Measurements from ENCODE around the gene SC5D.

Gene SC5D

DNA sequence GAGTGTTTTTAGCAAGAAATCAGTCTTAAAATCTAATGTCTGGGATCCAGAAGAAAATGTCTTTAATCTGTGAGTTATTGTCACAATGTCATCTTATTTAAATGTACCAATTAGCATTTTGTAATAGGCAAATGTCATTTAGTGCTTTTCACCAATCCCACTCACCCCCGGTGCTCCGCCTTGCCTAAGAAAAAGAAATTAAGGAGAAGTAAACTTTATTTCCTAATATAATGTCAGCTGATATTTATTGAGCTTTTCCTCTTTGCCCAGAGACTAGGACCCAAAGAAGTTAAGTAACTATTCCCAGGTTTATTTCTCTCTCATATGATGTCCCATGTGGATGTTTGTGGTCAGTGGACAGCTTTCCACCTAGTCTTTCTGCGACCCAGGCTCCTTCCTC, 16.2 kb downstream of the SC5D start:
- H3K9me3 ChIP-seq (ENCODE audit: control insufficient read depth in 2 of 2, low read length in 2 of 2): no peaks in the 10 kb centered on the region
- no peaks in the 10 kb centered on the region for H3K27me3 ChIP-seq (ENCODE audit: control insufficient read depth in 2 of 2, insufficient read depth in 2 of 2, low read length in 2 of 2)
- no peak overlapping the region for H3K4me3 ChIP-seq (ENCODE audit: low read length in 2 of 2)
- H3K27ac ChIP-seq (ENCODE audit: low read depth in 2 of 2, low read length in 2 of 2): no peak overlapping the region
- H3K36me3 ChIP-seq (ENCODE audit: control insufficient read depth in 2 of 2, insufficient read depth in 2 of 2, low read length in 2 of 2): peaks cover 23 to 28% of the 10 kb centered on the region in 2 donors
- no peak overlapping the region for H3K9ac ChIP-seq (ENCODE audit: low read depth in 1 of 2, low read length in 2 of 2)
- H3K4me1 ChIP-seq (ENCODE audit: control insufficient read depth in 2 of 2, insufficient read depth in 2 of 2, low read length in 2 of 2): no peaks in the 10 kb centered on the region

DNA sequence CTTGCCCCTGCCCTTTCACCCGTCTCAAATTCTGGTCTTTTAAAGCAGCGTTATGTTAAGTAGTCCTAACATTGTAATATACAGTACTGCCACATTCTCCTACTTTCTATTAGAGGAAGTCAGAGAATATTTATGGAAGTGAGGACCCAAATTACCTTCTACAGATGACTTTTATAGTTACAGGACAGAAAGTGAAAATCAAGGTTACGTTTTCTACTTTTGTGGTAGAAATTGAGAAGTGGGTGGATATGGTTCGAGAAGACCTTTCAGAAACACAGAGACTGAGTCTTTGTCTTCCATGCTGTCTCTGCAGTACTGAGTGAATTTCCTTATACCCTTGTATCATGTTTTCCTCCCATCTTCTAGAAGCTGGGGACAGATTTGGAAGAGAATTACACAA, 17.1 kb downstream of the SC5D start:
- no peak overlapping the region for H3K27ac ChIP-seq (ENCODE audit: low read depth in 2 of 2, low read length in 2 of 2)
- H3K4me3 ChIP-seq (ENCODE audit: low read length in 2 of 2): no peak overlapping the region
- H3K27me3 ChIP-seq (ENCODE audit: control insufficient read depth in 2 of 2, insufficient read depth in 2 of 2, low read length in 2 of 2): no peaks in the 10 kb centered on the region
- H3K36me3 ChIP-seq (ENCODE audit: control insufficient read depth in 2 of 2, insufficient read depth in 2 of 2, low read length in 2 of 2): peaks cover 23 to 25% of the 10 kb centered on the region in 2 donors
- H3K9me3 ChIP-seq (ENCODE audit: control insufficient read depth in 2 of 2, low read length in 2 of 2): no peaks in the 10 kb centered on the region
- H3K9ac ChIP-seq (ENCODE audit: low read depth in 1 of 2, low read length in 2 of 2): no peak overlapping the region
- no peaks in the 10 kb centered on the region for H3K4me1 ChIP-seq (ENCODE audit: control insufficient read depth in 2 of 2, insufficient read depth in 2 of 2, low read length in 2 of 2)

DNA sequence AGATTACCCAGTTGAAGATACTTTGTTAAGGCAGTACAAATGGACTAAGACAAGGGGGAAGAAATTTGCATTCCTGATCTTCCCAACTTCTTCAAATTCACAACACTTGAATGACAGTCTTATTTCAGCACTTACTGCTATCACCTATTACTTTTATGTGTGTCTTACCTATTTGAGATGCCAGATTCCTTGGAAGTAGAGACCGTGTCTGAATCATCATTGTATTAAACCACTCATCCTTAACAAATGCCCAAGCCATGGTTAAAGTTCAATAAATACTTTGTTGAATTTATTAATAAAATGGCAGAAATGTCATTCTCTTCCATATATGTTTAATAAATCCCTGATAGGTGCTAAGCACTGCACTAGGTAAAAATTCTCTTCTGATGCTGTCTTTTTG, 18.3 kb downstream of the SC5D start:
- H3K4me1 ChIP-seq (ENCODE audit: control insufficient read depth in 2 of 2, insufficient read depth in 2 of 2, low read length in 2 of 2): no peaks in the 10 kb centered on the region
- no peaks in the 10 kb centered on the region for H3K27me3 ChIP-seq (ENCODE audit: control insufficient read depth in 2 of 2, insufficient read depth in 2 of 2, low read length in 2 of 2)
- H3K27ac ChIP-seq (ENCODE audit: low read depth in 2 of 2, low read length in 2 of 2): no peak overlapping the region
- no peak overlapping the region for H3K9ac ChIP-seq (ENCODE audit: low read depth in 1 of 2, low read length in 2 of 2)
- H3K36me3 ChIP-seq (ENCODE audit: control insufficient read depth in 2 of 2, insufficient read depth in 2 of 2, low read length in 2 of 2): peaks cover 18 to 23% of the 10 kb centered on the region in 2 donors
- H3K9me3 ChIP-seq (ENCODE audit: control insufficient read depth in 2 of 2, low read length in 2 of 2): no peaks in the 10 kb centered on the region
- H3K4me3 ChIP-seq (ENCODE audit: low read length in 2 of 2): no peak overlapping the region

DNA sequence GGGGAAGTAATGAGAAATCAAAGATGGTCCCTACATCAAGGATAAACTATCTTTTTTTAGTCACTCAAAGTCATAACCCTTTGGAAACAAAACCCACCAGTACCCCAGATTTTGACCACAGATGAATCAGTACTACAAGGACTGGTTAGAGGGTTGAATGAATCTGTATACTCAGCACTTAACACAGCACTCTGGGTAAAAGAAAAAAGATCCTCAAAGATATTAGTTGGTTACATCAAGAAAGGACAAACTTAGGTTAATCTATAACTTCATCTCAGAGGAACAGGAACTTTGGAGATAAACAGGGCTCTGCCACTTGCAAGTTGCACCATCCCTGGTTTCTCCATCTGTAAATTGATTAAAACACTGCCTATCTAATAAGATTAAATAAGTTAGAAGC, 18.8 kb downstream of the SC5D start:
- no peak overlapping the region for H3K27ac ChIP-seq (ENCODE audit: low read depth in 2 of 2, low read length in 2 of 2)
- no peaks in the 10 kb centered on the region for H3K9me3 ChIP-seq (ENCODE audit: control insufficient read depth in 2 of 2, low read length in 2 of 2)
- H3K36me3 ChIP-seq (ENCODE audit: control insufficient read depth in 2 of 2, insufficient read depth in 2 of 2, low read length in 2 of 2): peaks cover 14 to 19% of the 10 kb centered on the region in 2 donors
- H3K9ac ChIP-seq (ENCODE audit: low read depth in 1 of 2, low read length in 2 of 2): no peak overlapping the region
- no peak overlapping the region for H3K4me3 ChIP-seq (ENCODE audit: low read length in 2 of 2)
- no peaks in the 10 kb centered on the region for H3K4me1 ChIP-seq (ENCODE audit: control insufficient read depth in 2 of 2, insufficient read depth in 2 of 2, low read length in 2 of 2)
- no peaks in the 10 kb centered on the region for H3K27me3 ChIP-seq (ENCODE audit: control insufficient read depth in 2 of 2, insufficient read depth in 2 of 2, low read length in 2 of 2)

DNA sequence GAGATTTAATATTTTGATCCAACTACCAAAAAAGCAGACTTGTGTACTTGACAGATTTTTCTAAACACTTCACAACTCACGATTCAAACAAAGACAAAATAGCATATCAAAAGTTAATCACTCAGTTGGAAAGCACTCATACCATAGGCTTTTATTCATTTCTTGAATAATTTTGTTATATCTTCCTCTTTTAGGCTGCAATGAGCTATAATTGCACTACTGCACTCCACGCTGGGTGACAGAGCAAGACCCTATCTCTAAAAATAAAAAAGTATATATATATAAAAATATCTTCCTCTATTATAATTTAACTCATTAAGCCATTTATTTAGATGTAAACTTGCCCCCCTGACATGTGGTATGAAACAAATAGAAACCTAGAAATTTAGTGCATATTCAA, 19.9 kb downstream of the SC5D start:
- Histone ChIP-seq H3K9me3 (ENCODE audit: control insufficient read depth in 2 of 2, low read length in 2 of 2) (no peaks in the 10 kb centered on the region), H3K4me1 (ENCODE audit: control insufficient read depth in 2 of 2, insufficient read depth in 2 of 2, low read length in 2 of 2) (no peaks in the 10 kb centered on the region), H3K27ac (ENCODE audit: low read depth in 2 of 2, low read length in 2 of 2) (no peak overlapping the region), H3K27me3 (ENCODE audit: control insufficient read depth in 2 of 2, insufficient read depth in 2 of 2, low read length in 2 of 2) (no peaks in the 10 kb centered on the region), H3K9ac (ENCODE audit: low read depth in 1 of 2, low read length in 2 of 2) (no peak overlapping the region), H3K36me3 (ENCODE audit: control insufficient read depth in 2 of 2, insufficient read depth in 2 of 2, low read length in 2 of 2) (peaks cover 5 to 8% of the 10 kb centered on the region in 2 donors), H3K4me3 (ENCODE audit: low read length in 2 of 2) (no peak overlapping the region)

DNA sequence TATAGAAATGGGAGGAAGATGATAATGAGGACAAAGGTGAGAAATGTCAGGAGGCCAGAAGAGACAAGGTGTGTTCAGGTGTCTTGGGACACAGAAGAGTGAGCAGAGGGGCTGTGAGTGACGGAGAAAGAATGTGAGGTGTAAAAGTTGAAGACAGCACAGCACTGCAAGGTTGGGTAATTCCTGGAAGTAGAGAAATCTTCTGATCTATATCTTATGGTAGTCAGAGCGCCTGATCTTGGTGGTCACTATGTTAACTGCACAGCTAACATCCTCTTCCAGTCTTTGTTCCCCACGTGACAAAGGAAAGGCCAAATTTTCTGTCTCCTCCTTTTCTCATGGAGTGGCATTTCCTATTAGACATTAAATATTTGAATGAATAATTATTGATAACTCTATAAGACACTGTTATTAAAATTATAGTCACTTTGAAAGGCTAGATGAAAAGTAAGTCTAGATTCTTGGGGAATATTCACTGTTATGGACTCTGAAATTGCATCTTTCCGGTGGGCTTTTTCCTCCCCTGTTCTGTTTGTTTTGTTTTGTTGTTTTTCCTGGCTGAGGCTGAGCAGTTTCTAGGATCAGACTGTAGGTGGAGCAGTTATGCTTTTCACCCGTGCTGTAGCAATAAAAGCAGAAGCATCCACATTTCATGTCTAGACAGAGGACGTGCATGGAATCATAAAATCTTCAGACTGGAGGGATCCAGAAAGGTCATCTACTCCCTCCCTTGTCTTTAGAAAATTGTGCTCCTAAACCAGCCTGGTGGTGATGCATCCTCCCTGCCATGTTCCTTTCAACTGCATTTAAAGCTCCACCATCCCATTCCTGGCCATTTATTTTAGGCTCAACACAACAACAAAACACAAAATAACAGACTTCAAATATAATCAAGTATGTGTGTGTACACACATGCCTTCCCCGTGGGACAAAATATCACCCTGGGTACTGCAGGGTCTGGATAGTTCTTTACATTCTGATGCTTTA, 26.6 kb downstream of the SC5D start:
- Histone ChIP-seq H3K27ac (ENCODE audit: low read depth in 2 of 2, low read length in 2 of 2) (no peak overlapping the region), H3K4me1 (ENCODE audit: control insufficient read depth in 2 of 2, insufficient read depth in 2 of 2, low read length in 2 of 2) (peaks cover 0 to 3% of the 10 kb centered on the region in 2 donors), H3K27me3 (ENCODE audit: control insufficient read depth in 2 of 2, insufficient read depth in 2 of 2, low read length in 2 of 2) (no peaks in the 10 kb centered on the region), H3K4me3 (ENCODE audit: low read length in 2 of 2) (no peak overlapping the region), H3K36me3 (ENCODE audit: control insufficient read depth in 2 of 2, insufficient read depth in 2 of 2, low read length in 2 of 2) (no peaks in the 10 kb centered on the region), H3K9me3 (ENCODE audit: control insufficient read depth in 2 of 2, low read length in 2 of 2) (no peaks in the 10 kb centered on the region), H3K9ac (ENCODE audit: low read depth in 1 of 2, low read length in 2 of 2) (no peak overlapping the region)

DNA sequence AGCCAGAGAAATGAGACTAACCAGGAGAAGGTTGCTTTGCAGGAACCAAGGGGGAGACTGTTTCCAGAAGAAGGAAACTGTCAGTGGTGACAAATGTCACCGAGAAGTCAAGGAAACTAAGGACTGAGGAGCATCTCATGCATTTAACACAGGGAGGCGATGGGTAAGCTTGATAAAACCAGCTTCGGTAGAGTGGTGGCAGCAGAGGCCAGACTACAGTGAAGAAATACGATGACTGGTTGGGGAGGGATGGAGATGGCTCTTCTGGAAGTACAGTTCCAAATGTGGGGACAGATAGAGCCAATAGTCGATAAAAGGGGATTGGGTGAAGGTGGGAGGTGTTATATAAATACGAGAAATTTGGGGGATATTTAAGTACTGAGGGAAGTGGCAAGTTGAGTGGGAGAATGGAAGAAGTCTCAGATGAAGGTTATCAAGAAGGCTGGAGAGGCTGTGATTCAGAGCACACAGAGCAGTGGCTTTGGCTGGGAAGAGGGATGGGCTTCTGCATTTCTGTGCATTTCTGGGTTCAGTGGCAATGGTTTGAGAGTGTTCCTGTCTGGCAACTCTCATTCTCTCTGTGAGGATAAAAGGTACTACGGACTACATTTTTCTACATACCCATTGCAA, 29.2 kb downstream of the SC5D start:
- no peaks in the 10 kb centered on the region for H3K36me3 ChIP-seq (ENCODE audit: control insufficient read depth in 2 of 2, insufficient read depth in 2 of 2, low read length in 2 of 2)
- H3K27ac ChIP-seq (ENCODE audit: low read depth in 2 of 2, low read length in 2 of 2): no peak overlapping the region
- no peak overlapping the region for H3K4me3 ChIP-seq (ENCODE audit: low read length in 2 of 2)
- no peaks in the 10 kb centered on the region for H3K9me3 ChIP-seq (ENCODE audit: control insufficient read depth in 2 of 2, low read length in 2 of 2)
- peaks cover 0 to 3% of the 10 kb centered on the region in 2 donors for H3K4me1 ChIP-seq (ENCODE audit: control insufficient read depth in 2 of 2, insufficient read depth in 2 of 2, low read length in 2 of 2)
- no peak overlapping the region for H3K9ac ChIP-seq (ENCODE audit: low read depth in 1 of 2, low read length in 2 of 2)
- H3K27me3 ChIP-seq (ENCODE audit: control insufficient read depth in 2 of 2, insufficient read depth in 2 of 2, low read length in 2 of 2): no peaks in the 10 kb centered on the region

DNA sequence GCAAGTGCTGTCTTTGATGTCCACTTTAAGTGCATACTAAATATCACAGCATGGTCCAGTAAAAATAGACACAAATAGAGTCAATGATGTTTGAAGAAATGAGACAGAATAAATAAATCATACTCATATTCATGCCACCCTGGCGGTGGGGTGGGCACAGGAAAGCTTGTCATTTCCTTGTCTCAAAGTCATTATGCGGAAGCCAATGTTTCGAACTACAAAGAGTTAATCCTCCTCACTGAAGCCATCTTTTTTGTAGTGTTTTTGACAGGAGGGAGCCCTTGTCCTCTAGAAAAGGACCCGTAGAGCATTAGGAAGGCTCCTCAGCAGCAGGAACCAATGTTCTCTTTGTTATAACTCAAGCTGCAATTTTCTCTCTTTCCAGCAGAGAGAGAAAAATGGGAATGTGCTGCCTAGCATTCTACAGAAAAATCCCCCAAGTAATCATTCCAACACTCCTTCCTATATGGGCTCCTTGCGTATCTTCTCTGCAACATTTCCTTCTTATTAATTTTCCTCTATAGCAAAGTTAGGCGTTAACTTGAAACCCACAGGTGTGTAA, 30.6 kb downstream of the SC5D start:
- Histone ChIP-seq H3K9ac (ENCODE audit: low read depth in 1 of 2, low read length in 2 of 2) (no peak overlapping the region), H3K9me3 (ENCODE audit: control insufficient read depth in 2 of 2, low read length in 2 of 2) (no peaks in the 10 kb centered on the region), H3K27ac (ENCODE audit: low read depth in 2 of 2, low read length in 2 of 2) (no peak overlapping the region), H3K27me3 (ENCODE audit: control insufficient read depth in 2 of 2, insufficient read depth in 2 of 2, low read length in 2 of 2) (no peaks in the 10 kb centered on the region), H3K36me3 (ENCODE audit: control insufficient read depth in 2 of 2, insufficient read depth in 2 of 2, low read length in 2 of 2) (no peaks in the 10 kb centered on the region), H3K4me1 (ENCODE audit: control insufficient read depth in 2 of 2, insufficient read depth in 2 of 2, low read length in 2 of 2) (peaks cover 0 to 3% of the 10 kb centered on the region in 2 donors), H3K4me3 (ENCODE audit: low read length in 2 of 2) (no peak overlapping the region)

DNA sequence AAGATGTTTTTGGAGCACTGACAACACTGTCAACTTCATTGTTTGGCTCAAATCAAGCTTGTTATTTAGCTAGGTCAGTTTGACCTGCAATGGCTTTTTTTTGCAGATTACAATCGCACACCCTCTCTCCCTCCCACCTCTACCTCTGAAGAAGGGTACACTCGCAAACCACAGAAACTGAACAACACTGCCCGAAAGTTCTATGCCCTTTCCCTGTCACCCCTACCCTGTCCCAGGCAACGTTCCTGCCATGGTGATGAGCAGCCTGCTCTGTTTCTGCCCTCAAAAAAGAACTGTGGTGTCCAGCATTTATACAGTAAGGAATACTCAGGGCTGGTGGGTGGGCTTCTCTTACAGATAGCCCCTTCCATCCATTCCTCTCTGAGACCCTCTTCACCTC, 33.7 kb downstream of the SC5D start:
- Histone ChIP-seq H3K4me1 (ENCODE audit: control insufficient read depth in 2 of 2, insufficient read depth in 2 of 2, low read length in 2 of 2) (no peaks in the 10 kb centered on the region), H3K4me3 (ENCODE audit: low read length in 2 of 2) (no peak overlapping the region), H3K27ac (ENCODE audit: low read depth in 2 of 2, low read length in 2 of 2) (no peak overlapping the region), H3K9me3 (ENCODE audit: control insufficient read depth in 2 of 2, low read length in 2 of 2) (no peaks in the 10 kb centered on the region), H3K27me3 (ENCODE audit: control insufficient read depth in 2 of 2, insufficient read depth in 2 of 2, low read length in 2 of 2) (no peaks in the 10 kb centered on the region), H3K9ac (ENCODE audit: low read depth in 1 of 2, low read length in 2 of 2) (no peak overlapping the region), H3K36me3 (ENCODE audit: control insufficient read depth in 2 of 2, insufficient read depth in 2 of 2, low read length in 2 of 2) (no peaks in the 10 kb centered on the region)

DNA sequence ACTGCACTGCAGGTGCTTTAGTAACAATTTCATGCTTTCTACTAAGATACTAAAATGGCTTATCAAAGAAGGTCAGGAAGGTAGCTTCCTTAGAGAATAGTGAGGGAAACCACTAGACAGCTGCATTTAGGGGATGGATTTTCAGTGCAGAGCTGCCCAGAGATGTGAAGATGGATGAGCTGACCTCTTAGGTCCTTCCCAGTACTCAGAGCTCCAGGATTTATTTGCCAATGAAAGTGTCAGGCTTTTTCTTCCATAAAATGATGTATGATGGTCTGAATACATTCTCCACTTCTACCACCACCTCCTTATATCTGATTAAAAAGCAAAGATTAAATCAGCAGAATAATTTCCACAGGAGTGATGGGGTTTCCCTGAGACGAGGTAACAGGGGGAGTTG, 35.0 kb downstream of the SC5D start:
- no peak overlapping the region for H3K27ac ChIP-seq (ENCODE audit: low read depth in 2 of 2, low read length in 2 of 2)
- H3K9ac ChIP-seq (ENCODE audit: low read depth in 1 of 2, low read length in 2 of 2): no peak overlapping the region
- no peaks in the 10 kb centered on the region for H3K9me3 ChIP-seq (ENCODE audit: control insufficient read depth in 2 of 2, low read length in 2 of 2)
- no peaks in the 10 kb centered on the region for H3K36me3 ChIP-seq (ENCODE audit: control insufficient read depth in 2 of 2, insufficient read depth in 2 of 2, low read length in 2 of 2)
- H3K27me3 ChIP-seq (ENCODE audit: control insufficient read depth in 2 of 2, insufficient read depth in 2 of 2, low read length in 2 of 2): no peaks in the 10 kb centered on the region
- no peaks in the 10 kb centered on the region for H3K4me1 ChIP-seq (ENCODE audit: control insufficient read depth in 2 of 2, insufficient read depth in 2 of 2, low read length in 2 of 2)
- no peak overlapping the region for H3K4me3 ChIP-seq (ENCODE audit: low read length in 2 of 2)
